IMR-90 (cell line): ENCODE measurements around the gene PI16. TPM values are rescaled to one million over a fixed set of nuclear protein-coding genes. Genes with fewer than 3 reads are reported as not detected.

Experiments
- ATAC-seq: fragments of 200-7000 bp; cut with Tn5 transposase; 2 replicates; pipeline ENCODE4 v1.9.1; 2020; ENCODE audit warnings: low read depth, mild to moderate bottlenecking, moderate library complexity
- BruUV-seq: library from RNA; stranded (reverse); fragments of 400-500 nt; replicated peaks from 2 replicates; lab custom pipeline; 2021; lab: Mats Ljungman, UMichigan
- CTCF ChIA-PET: fragments of 300-600 bp; formaldehyde crosslinking; extraction: SDS; loops from one replicate; lab custom pipeline; 2021; ENCODE audit warnings: antibody characterized with exemption; lab: Yijun Ruan, JAX
- POLR2A ChIA-PET: fragments of 300-600 bp; sonication (Branson Sonifier 250); formaldehyde crosslinking; loops from one replicate; lab custom pipeline; 2022; ENCODE audit warnings: antibody characterized with exemption; ENCODE audit not compliant: unreplicated experiment; lab: Charles Lee
- DNase-seq: peaks from one replicate; pipeline ENCODE4 v3.0.0; 2013
- H2AFZ ChIP-seq: replicated peaks from 2 replicates; pipeline ENCODE3; 2013; ENCODE audit warnings: low read length, mild to moderate bottlenecking; ENCODE audit not compliant: poor library complexity
- H2AK5ac ChIP-seq: 2 replicates; pipeline ENCODE4 v1.6.1; 2013; ENCODE audit warnings: low read depth, low read length, inconsistent platforms
- H2AK9ac ChIP-seq: replicated peaks from 2 replicates; pipeline ENCODE3; 2013; ENCODE audit warnings: mild to moderate bottlenecking, low read depth, low read length, moderate library complexity; ENCODE audit not compliant: poor library complexity
- H2BK120ac ChIP-seq: 2 replicates; pipeline ENCODE4 v1.6.1; 2013; ENCODE audit warnings: low read depth, low read length, inconsistent platforms
- H2BK15ac ChIP-seq: 3 replicates; pipeline ENCODE4 v1.6.1; 2013; ENCODE audit warnings: low read depth, low read length, inconsistent platforms
- H2BK20ac ChIP-seq: 2 replicates; pipeline ENCODE4 v1.6.1; 2013; ENCODE audit warnings: low read depth, mild to moderate bottlenecking, inconsistent platforms, low read length, moderate library complexity
- H2BK5ac ChIP-seq: 2 replicates; pipeline ENCODE4 v1.6.1; 2013; ENCODE audit warnings: mild to moderate bottlenecking, low read depth, low read length, inconsistent platforms; ENCODE audit not compliant: poor library complexity, severe bottlenecking
- H3K14ac ChIP-seq: replicated peaks from 2 replicates; pipeline ENCODE4 v1.6.1; 2013; ENCODE audit warnings: low read depth, low read length, inconsistent platforms
- H3K18ac ChIP-seq: 2 replicates; pipeline ENCODE4 v1.6.1; 2013; ENCODE audit warnings: low read depth, low read length, control low read depth
- H3K23ac ChIP-seq: 2 replicates; pipeline ENCODE4 v1.6.1; 2013; ENCODE audit warnings: low read depth, low read length, inconsistent platforms
- H3K27ac ChIP-seq: 2 replicates; pipeline ENCODE4 v1.5.1; 2013; ENCODE audit warnings: mild to moderate bottlenecking, control low read depth, low read length; ENCODE audit not compliant: insufficient read depth
- H3K27me3 ChIP-seq: 2 replicates; pipeline ENCODE4 v1.6.1; 2013; ENCODE audit warnings: low read length; ENCODE audit not compliant: control insufficient read depth, insufficient read depth
- H3K36me3 ChIP-seq: 2 replicates; pipeline ENCODE4 v1.6.1; 2013; ENCODE audit warnings: low read length, mixed read lengths; ENCODE audit not compliant: control insufficient read depth, insufficient read depth
- H3K4ac ChIP-seq: 2 replicates; pipeline ENCODE4 v1.6.1; 2013; ENCODE audit warnings: low read depth, low read length, inconsistent platforms
- H3K4me1 ChIP-seq: 2 replicates; pipeline ENCODE4 v1.6.1; 2013; ENCODE audit warnings: low read length, mixed read lengths; ENCODE audit not compliant: control insufficient read depth, insufficient read depth
- H3K4me2 ChIP-seq: 2 replicates; pipeline ENCODE4 v1.6.1; 2013; ENCODE audit warnings: low read depth, mild to moderate bottlenecking, control low read depth, low read length, moderate library complexity
- H3K4me3 ChIP-seq: 2 replicates; pipeline ENCODE4 v1.5.1; 2013; ENCODE audit warnings: low read depth, mild to moderate bottlenecking, control low read depth, low read length, moderate library complexity; ENCODE audit not compliant: insufficient read depth
- H3K56ac ChIP-seq: 2 replicates; pipeline ENCODE4 v1.6.1; 2013; ENCODE audit warnings: low read length, inconsistent platforms; ENCODE audit not compliant: insufficient read depth; ENCODE audit errors: extremely low read depth
- H3K79me1 ChIP-seq, 2 experiments: 2 replicates each; pipeline ENCODE4 v1.6.1; 2013; ENCODE audit warnings: low read length in 2 of 2, inconsistent platforms in 1 of 2, low read depth in 1 of 2
- H3K9ac ChIP-seq: 2 replicates; pipeline ENCODE4 v1.6.1; 2013; ENCODE audit warnings: low read depth, low read length, control low read depth
- H3K9me1 ChIP-seq: 2 replicates; pipeline ENCODE4 v1.6.1; 2013; ENCODE audit warnings: low read length, inconsistent platforms; ENCODE audit not compliant: insufficient read depth
- H3K9me3 ChIP-seq: 2 replicates; pipeline ENCODE4 v1.6.1; 2013; ENCODE audit warnings: low read length; ENCODE audit not compliant: control insufficient read depth, insufficient read depth
- H4K20me1 ChIP-seq: 2 replicates; pipeline ENCODE4 v1.6.1; 2013; ENCODE audit warnings: low read length, inconsistent platforms; ENCODE audit not compliant: insufficient read depth
- H4K5ac ChIP-seq: 2 replicates; pipeline ENCODE4 v1.6.1; 2013; ENCODE audit warnings: mild to moderate bottlenecking, low read depth, low read length, control low read depth
- H4K8ac ChIP-seq, 2 experiments: 2 replicates each; pipeline ENCODE4 v1.6.1; 2013; ENCODE audit warnings: low read depth in 2 of 2, low read length in 2 of 2, control low read depth in 1 of 2, inconsistent platforms in 1 of 2
- H4K91ac ChIP-seq: 2 replicates; pipeline ENCODE4 v1.6.1; 2013; ENCODE audit warnings: low read depth, low read length, inconsistent platforms; ENCODE audit not compliant: insufficient read depth
- MAFK ChIP-seq: IDR thresholded peaks from 2 replicates; pipeline ENCODE4 v1.6.1; 2012; ENCODE audit warnings: low read depth, low read length, improper control_type of control experiment
- POLR2A ChIP-seq: IDR thresholded peaks from 2 replicates; pipeline ENCODE4 v1.6.1; 2012; ENCODE audit warnings: mild to moderate bottlenecking, low read depth, low read length
- RFX5 ChIP-seq: IDR thresholded peaks from 2 replicates; pipeline ENCODE4 v1.8.0; 2012; ENCODE audit warnings: low read depth, mild to moderate bottlenecking, low read length, moderate library complexity
- SMC3 ChIP-seq: fragments of 150-350 bp; IDR thresholded peaks from 2 replicates; pipeline ENCODE4 v1.6.1; 2016; ENCODE audit warnings: low read depth, mild to moderate bottlenecking, antibody characterized with exemption, low read length, moderate library complexity
- WGBS, 2 experiments: methylation state at CpG; one replicate each; pipeline versions ENCODE4 v1.1.5 to v1.1.7; 2013; ENCODE audit warnings: missing lambda C conversion rate in 2 of 2; ENCODE audit not compliant: insufficient read length in 1 of 2; ENCODE audit errors: extremely low coverage in 2 of 2; 5-methylcytosine and 5-hydroxymethylcytosine counted together
- dilution Hi-C: fragments of 300-500 bp; cut with HindIII; formaldehyde crosslinking; loops from one replicate; pipeline ENCODE4 v1.14.3; 2018; ENCODE audit warnings: low sequenced_read_pairs; ENCODE audit not compliant: unreplicated experiment
- in situ Hi-C: fragments of 300-500 bp; cut with MboI; formaldehyde crosslinking; loops from 3 replicates; pipeline ENCODE4 v1.14.3; 2019; ENCODE audit warnings: low sequenced_read_pairs, inconsistent platforms, mixed read lengths
- intact Hi-C: fragments of 100-400 bp; cut with micrococcal nuclease; formaldehyde crosslinking; loops from 2 replicates; pipeline ENCODE4 v1.10.0; 2022
- polyA plus RNA-seq, 3 experiments: library from polyadenylated mRNA; depleted of rRNA; stranded (reverse); fragments of >200 nt; gene quantifications; 2 replicates each; pipeline ENCODE4 v1.2.3, GENCODE V29; 2012; ENCODE audit warnings: low replicate concordance in 1 of 3
- total RNA-seq: library from RNA; depleted of rRNA; stranded (reverse); fragments of >200 nt; gene quantifications from 2 replicates; pipeline ENCODE4 v1.2.3, GENCODE V29; 2012
- TF ChIP-seq, protein P1 (sequence below): fragments of 150-350 bp; IDR thresholded peaks from 2 replicates; pipeline ENCODE4 v1.6.1; 2017; ENCODE audit warnings: mild to moderate bottlenecking, antibody characterized with exemption, low read length, low read depth

The PI16 gene
- total and polyA plus RNA-seq, 2 of the 4 experiments (the other 2 are of a cell fraction) = 0.21 TPM; not detected in 1

- dilution Hi-C loops (no loop called here), intact Hi-C loops (no loop called here), in situ Hi-C loops (no loop called here)
- no peak overlapping the region for H2BK20ac ChIP-seq
- no peak overlapping the region for H4K8ac ChIP-seq
- CTCF ChIA-PET = no interaction called here
- H2AK5ac ChIP-seq = no peak overlapping the region
- H3K27ac ChIP-seq = no peak overlapping the region
- ATAC-seq = no peak
- H3K56ac ChIP-seq = no peak overlapping the region
- peaks cover 12% of the 10 kb centered on the region; the same call in 1 of the 2 replicates for H4K20me1 ChIP-seq
- H2AFZ ChIP-seq = no peak overlapping the region
- BruUV-seq = no TSS peak
- WGBS, 2 experiments = 47% methylated on average over 2 of the region's 5 CpGs; no CpG with 5 or more reads in 1 of the 2 experiments
- no peak for TF ChIP-seq MAFK
- no peak for TF ChIP-seq RFX5
- no peak for TF ChIP-seq SMC3
- no peak for TF ChIP-seq POLR2A
- TF ChIP-seq, protein P1, sequence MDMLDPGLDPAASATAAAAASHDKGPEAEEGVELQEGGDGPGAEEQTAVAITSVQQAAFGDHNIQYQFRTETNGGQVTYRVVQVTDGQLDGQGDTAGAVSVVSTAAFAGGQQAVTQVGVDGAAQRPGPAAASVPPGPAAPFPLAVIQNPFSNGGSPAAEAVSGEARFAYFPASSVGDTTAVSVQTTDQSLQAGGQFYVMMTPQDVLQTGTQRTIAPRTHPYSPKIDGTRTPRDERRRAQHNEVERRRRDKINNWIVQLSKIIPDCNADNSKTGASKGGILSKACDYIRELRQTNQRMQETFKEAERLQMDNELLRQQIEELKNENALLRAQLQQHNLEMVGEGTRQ = no peak
- no peak overlapping the region for H3K14ac ChIP-seq
- 0 out of 3 replicates have a peak overlapping the region, but pooled peaks have one; percentile 8 for H2BK15ac ChIP-seq
- H3K4me3 ChIP-seq = no peak overlapping the region
- no peak overlapping the region for H3K23ac ChIP-seq
- no peak overlapping the region for H2BK5ac ChIP-seq
- no peak overlapping the region for H3K4me2 ChIP-seq
- H2BK120ac ChIP-seq = 0 out of 2 replicates have a peak overlapping the region, but pooled peaks have one; percentile 0
- peaks cover 13 to 23% of the 10 kb centered on the region in 2 experiments for H3K79me1 ChIP-seq
- peak; percentile 36 for DNase-seq
- no peak overlapping the region for H3K18ac ChIP-seq
- no peak overlapping the region for H3K9ac ChIP-seq
- peaks cover 15% of the 10 kb centered on the region for H3K4me1 ChIP-seq
- H3K27me3 ChIP-seq = no peaks in the 10 kb centered on the region
- peaks cover 7% of the 10 kb centered on the region; the same call in 1 of the 2 replicates for H3K36me3 ChIP-seq
- H2AK9ac ChIP-seq = no peak overlapping the region
- POLR2A ChIA-PET = no interaction called here
- no peak overlapping the region for H4K91ac ChIP-seq
- H4K5ac ChIP-seq = no peak overlapping the region
- no peaks in the 10 kb centered on the region for H3K9me3 ChIP-seq
- no peak overlapping the region for H3K4ac ChIP-seq
- H3K9me1 ChIP-seq = peaks cover 7% of the 10 kb centered on the region
These were observed 46.8 kb upstream of the PI16 start for GRCh38 chr6:36907781-36908180.
